Panc1 (cell line): ENCODE measurements around the gene USP16. TPM values are rescaled to one million over a fixed set of nuclear protein-coding genes. Genes with fewer than 3 reads are reported as not detected.

Experiments used
- ATAC-seq: fragments of 200-7000 bp; cut with Tn5 transposase; 2 replicates; pipeline ENCODE4 v1.9.1; 2020; ENCODE audit warnings: mild to moderate bottlenecking, moderate library complexity
- BruUV-seq: library from RNA; stranded (reverse); fragments of 400-500 nt; replicated peaks from 2 replicates; lab custom pipeline; 2021; lab: Mats Ljungman, UMichigan
- CTCF ChIA-PET: fragments of 300-600 bp; sonication (Branson Sonifier 250); formaldehyde crosslinking; loops from one replicate; lab custom pipeline; 2022; ENCODE audit warnings: antibody characterized with exemption; lab: Charles Lee
- POLR2A ChIA-PET: fragments of 300-600 bp; sonication (Branson Sonifier 250); formaldehyde crosslinking; loops from one replicate; lab custom pipeline; 2022; ENCODE audit warnings: antibody characterized with exemption; lab: Charles Lee
- DNase-seq: peaks from one replicate; pipeline ENCODE4 v3.0.0-alpha.2; 2010; ENCODE audit warnings: low read depth, low spot score
- H3K27ac ChIP-seq: 2 replicates; pipeline ENCODE4 v1.5.1; 2011; ENCODE audit warnings: mild to moderate bottlenecking, low read length, inconsistent platforms
- H3K27me3 ChIP-seq: fragments of 200-500 bp; sonication (Bioruptor generic); 2 replicates; pipeline ENCODE4 v1.6.0; 2014; ENCODE audit warnings: low read length, inconsistent platforms; ENCODE audit not compliant: control insufficient read depth, insufficient read depth
- H3K36me3 ChIP-seq: fragments of 200-500 bp; sonication (Bioruptor generic); 2 replicates; pipeline ENCODE4 v1.5.1; 2014; ENCODE audit warnings: inconsistent platforms, mild to moderate bottlenecking, low read length, moderate library complexity; ENCODE audit not compliant: control insufficient read depth, insufficient read depth
- H3K4me1 ChIP-seq: 2 replicates; pipeline ENCODE4 v1.5.1; 2011; ENCODE audit warnings: inconsistent platforms, mild to moderate bottlenecking, low read length, moderate library complexity; ENCODE audit not compliant: control insufficient read depth, insufficient read depth
- H3K4me3 ChIP-seq, 2 experiments: 2 replicates each; pipeline ENCODE4 v1.5.1; 2011 to 2012; ENCODE audit warnings: low read depth in 2 of 2, low read length in 2 of 2, mild to moderate bottlenecking in 2 of 2, inconsistent platforms in 1 of 2, moderate library complexity in 1 of 2
- H3K9me3 ChIP-seq: fragments of 200-500 bp; sonication (Bioruptor generic); 2 replicates; pipeline ENCODE4 v1.5.1; 2014; ENCODE audit warnings: low read depth, mild to moderate bottlenecking, inconsistent platforms, low read length, moderate library complexity; ENCODE audit not compliant: control insufficient read depth, insufficient read depth
- POLR2AphosphoS5 ChIP-seq: IDR thresholded peaks from 2 replicates; pipeline ENCODE4 v1.6.1; 2012; ENCODE audit warnings: mild to moderate bottlenecking, low read depth, low read length, moderate library complexity
- REST ChIP-seq, 2 experiments: IDR thresholded peaks; 2 replicates each; pipeline ENCODE4 v1.6.1; 2011 to 2012; ENCODE audit warnings: low read depth in 2 of 2, control low read depth in 1 of 2, low read length in 1 of 2, mild to moderate bottlenecking in 1 of 2, moderate library complexity in 1 of 2; ENCODE audit not compliant: insufficient read depth in 1 of 2
- SIN3A ChIP-seq: IDR thresholded peaks from 2 replicates; pipeline ENCODE4 v1.6.1; 2012; ENCODE audit warnings: low read depth, mild to moderate bottlenecking, low read length, moderate library complexity, borderline replicate concordance; ENCODE audit not compliant: insufficient read depth
- TCF7L2 ChIP-seq: IDR thresholded peaks from 2 replicates; pipeline ENCODE4 v1.6.1; 2011; ENCODE audit warnings: mild to moderate bottlenecking, low read depth, low read length, inconsistent platforms
- in situ Hi-C: cut with HindIII; loops from 2 replicates; pipeline ENCODE4 v1.10.0; 2016; ENCODE audit warnings: low sequenced_read_pairs, low pct_unique_long_range_greater_than_20kb
- intact Hi-C: fragments of 100-400 bp; cut with micrococcal nuclease; formaldehyde crosslinking; loops from one replicate; pipeline ENCODE4 v1.10.0; 2022; ENCODE audit not compliant: unreplicated experiment
- total RNA-seq: library from RNA; stranded (reverse); gene quantifications from one replicate; pipeline ENCODE4 v1.2.1, GENCODE V29; 2021; ENCODE audit not compliant: unreplicated experiment
- TF ChIP-seq, protein P1 (sequence below): fragments of 450-650 bp; IDR thresholded peaks from 2 replicates; pipeline ENCODE4 v1.5.1; 2017; ENCODE audit warnings: mild to moderate bottlenecking

USP16 gene
- total RNA-seq, 1 experiment from 2014 or later: 26.6 TPM

- Histone ChIP-seq H3K4me3 (0 out of 4 replicates have a peak overlapping the region, but pooled peaks of 1 of the 2 experiments have one; percentile 20), H3K27ac (no peak overlapping the region), H3K36me3 (no peaks in the 10 kb centered on the region; the same call in 1 of the 2 replicates), H3K9me3 (no peaks in the 10 kb centered on the region), H3K4me1 (no peaks in the 10 kb centered on the region), H3K27me3 (no peaks in the 10 kb centered on the region)
- DNase-seq: no peak
- CTCF ChIA-PET: no interaction called here
- ATAC-seq: peak; percentile 76
- no TSS peak for BruUV-seq
- intact Hi-C loops: no loop called here
- POLR2A ChIA-PET: no interaction called here
- in situ Hi-C loops: no loop called here
- TF ChIP-seq SIN3A (no peak), REST (IDR thresholded peaks at IDR 0.05; ENCODE audit: insufficient read depth in 1 of 2, low read depth in 2 of 2, low read length in 1 of 2) (no peak), POLR2AphosphoS5 (no peak), TCF7L2 (no peak)
- TF ChIP-seq, protein P1, sequence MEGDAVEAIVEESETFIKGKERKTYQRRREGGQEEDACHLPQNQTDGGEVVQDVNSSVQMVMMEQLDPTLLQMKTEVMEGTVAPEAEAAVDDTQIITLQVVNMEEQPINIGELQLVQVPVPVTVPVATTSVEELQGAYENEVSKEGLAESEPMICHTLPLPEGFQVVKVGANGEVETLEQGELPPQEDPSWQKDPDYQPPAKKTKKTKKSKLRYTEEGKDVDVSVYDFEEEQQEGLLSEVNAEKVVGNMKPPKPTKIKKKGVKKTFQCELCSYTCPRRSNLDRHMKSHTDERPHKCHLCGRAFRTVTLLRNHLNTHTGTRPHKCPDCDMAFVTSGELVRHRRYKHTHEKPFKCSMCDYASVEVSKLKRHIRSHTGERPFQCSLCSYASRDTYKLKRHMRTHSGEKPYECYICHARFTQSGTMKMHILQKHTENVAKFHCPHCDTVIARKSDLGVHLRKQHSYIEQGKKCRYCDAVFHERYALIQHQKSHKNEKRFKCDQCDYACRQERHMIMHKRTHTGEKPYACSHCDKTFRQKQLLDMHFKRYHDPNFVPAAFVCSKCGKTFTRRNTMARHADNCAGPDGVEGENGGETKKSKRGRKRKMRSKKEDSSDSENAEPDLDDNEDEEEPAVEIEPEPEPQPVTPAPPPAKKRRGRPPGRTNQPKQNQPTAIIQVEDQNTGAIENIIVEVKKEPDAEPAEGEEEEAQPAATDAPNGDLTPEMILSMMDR: no peak
These were observed 67.9 kb downstream of the USP16 start for GRCh38 chr21:29092102-29092959.

- ChIA-PET CTCF (interaction anchor here (0.9 kb wide), 1 partner anchor 280 kb away, joined by 3 read pairs; no protein-coding TSS in a partner anchor), POLR2A (no interaction called here)
- no peaks in the 10 kb centered on the region for H3K4me1 ChIP-seq
- in situ Hi-C loops (no loop called here), intact Hi-C loops (no loop called here)
- no TSS peak for BruUV-seq
- no peak overlapping the region for H3K4me3 ChIP-seq
- no peak for ATAC-seq
- H3K27ac ChIP-seq: no peak overlapping the region
- TF ChIP-seq POLR2AphosphoS5 (no peak), SIN3A (no peak), TCF7L2 (no peak), REST (IDR thresholded peaks at IDR 0.05; ENCODE audit: insufficient read depth in 1 of 2, low read depth in 2 of 2, low read length in 1 of 2) (no peak)
- TF ChIP-seq, protein P1: no peak
- H3K9me3 ChIP-seq: no peaks in the 10 kb centered on the region
- no peak for DNase-seq
- no peaks in the 10 kb centered on the region for H3K27me3 ChIP-seq
- no peaks in the 10 kb centered on the region for H3K36me3 ChIP-seq
These were observed 71.9 kb downstream of the USP16 start for GRCh38 chr21:29096218-29097015.
